ENCODE results near the gene RNPEP.
"Not testable (repeated sequence)": the region's sequence is repeated elsewhere in the genome, so short reads cannot be mapped to it uniquely, and the experiment has no call there.

RNPEP gene

DNA sequence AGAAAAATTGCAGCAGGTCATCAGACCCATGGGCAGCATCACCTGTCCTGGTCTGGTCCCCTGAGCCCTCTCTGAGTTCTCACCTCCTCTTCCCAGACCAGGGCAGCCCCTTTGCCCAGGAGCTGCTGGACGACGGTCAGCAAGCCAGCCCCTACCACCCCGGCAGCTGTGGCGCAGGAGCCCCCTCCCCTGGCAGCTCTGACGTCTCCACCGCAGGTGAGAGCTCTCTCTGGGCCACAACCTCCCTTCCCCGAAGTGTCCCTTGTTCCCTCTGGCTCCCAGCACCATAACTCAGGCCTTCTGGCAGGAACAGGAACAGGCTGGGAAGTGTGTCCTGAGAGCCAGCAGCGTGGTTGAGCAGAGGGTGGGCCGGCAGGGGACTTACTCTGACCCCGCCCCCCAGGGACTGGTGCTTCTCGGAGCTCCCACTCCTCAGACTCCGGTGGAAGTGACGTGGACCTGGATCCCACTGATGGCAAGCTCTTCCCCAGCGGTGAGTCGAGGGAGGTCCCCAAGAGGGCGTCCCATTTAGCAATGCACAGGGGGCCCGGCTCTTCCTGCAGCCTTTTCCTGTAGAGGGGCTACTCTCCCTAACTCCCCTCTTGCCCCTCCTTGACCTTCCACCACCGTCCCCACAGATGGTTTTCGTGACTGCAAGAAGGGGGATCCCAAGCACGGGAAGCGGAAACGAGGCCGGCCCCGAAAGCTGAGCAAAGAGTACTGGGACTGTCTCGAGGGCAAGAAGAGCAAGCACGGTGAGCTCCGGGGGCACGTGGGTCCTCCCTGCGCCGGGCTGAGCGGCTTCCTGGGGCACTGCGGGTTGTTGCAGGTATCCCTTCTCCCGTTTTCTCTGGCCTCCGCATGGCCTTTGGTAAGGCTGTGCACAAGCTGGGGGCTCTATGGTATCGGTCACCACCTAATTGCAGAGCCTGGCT lies 30.4 kb downstream of the RNPEP start:
- no peak for DNase-seq

DNA sequence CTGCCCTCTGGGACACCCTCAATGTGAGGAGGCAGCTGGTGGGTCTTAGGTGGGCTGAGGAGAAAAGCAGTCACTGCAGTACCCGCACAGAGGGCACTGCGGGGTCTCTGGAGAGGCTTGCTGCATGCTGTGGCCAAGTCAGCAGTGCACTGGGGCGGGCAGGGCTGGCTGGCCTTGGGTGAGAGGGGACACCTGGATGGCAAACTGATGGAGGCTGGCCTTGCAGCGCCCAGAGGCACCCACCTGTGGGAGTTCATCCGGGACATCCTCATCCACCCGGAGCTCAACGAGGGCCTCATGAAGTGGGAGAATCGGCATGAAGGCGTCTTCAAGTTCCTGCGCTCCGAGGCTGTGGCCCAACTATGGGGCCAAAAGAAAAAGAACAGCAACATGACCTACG lies 31.2 kb downstream of the RNPEP start:
- DNase-seq: no peak

DNA sequence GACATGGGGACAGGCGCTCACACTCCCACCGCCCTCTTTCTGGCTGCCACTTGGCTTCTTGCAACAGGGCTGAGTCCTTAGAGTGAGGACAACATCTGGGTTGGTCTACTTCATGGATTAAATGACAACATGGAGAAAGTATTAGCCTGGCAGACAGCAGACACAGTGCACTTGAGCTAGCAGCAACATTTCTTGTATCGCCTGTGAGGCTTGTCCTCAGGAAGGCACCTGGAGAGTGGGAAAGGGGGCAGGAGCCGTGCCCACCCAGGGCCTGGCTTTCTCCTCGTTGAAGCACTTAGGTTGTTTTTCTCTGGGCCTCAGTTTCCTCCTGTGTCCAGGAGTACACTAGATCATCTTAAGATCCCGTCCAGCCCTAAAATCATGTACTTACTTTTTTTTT lies 31.6 kb downstream of the RNPEP start:
- no peak for DNase-seq

DNA sequence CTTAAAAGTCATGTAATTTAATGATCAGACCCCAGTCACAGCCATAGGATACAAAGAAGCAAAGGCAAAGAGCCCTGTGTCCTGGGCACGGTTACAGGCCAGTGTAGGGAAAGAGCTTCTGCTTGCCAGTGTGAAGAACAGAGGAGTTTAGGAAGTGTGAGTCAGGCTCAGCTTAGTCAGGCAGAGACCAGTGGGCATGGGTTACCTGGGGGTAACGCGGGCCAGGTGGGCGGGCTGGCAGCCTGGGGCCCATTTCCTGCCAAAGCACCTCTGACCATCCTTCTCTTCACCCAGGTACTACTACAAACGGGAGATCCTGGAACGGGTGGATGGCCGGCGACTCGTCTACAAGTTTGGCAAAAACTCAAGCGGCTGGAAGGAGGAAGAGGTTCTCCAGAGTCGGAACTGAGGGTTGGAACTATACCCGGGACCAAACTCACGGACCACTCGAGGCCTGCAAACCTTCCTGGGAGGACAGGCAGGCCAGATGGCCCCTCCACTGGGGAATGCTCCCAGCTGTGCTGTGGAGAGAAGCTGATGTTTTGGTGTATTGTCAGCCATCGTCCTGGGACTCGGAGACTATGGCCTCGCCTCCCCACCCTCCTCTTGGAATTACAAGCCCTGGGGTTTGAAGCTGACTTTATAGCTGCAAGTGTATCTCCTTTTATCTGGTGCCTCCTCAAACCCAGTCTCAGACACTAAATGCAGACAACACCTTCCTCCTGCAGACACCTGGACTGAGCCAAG lies 32.6 kb downstream of the RNPEP start:
- DNase-seq: no peak

DNA sequence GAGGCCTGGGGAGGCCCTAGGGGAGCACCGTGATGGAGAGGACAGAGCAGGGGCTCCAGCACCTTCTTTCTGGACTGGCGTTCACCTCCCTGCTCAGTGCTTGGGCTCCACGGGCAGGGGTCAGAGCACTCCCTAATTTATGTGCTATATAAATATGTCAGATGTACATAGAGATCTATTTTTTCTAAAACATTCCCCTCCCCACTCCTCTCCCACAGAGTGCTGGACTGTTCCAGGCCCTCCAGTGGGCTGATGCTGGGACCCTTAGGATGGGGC lies 33.2 kb downstream of the RNPEP start:
- no peak for DNase-seq

DNA sequence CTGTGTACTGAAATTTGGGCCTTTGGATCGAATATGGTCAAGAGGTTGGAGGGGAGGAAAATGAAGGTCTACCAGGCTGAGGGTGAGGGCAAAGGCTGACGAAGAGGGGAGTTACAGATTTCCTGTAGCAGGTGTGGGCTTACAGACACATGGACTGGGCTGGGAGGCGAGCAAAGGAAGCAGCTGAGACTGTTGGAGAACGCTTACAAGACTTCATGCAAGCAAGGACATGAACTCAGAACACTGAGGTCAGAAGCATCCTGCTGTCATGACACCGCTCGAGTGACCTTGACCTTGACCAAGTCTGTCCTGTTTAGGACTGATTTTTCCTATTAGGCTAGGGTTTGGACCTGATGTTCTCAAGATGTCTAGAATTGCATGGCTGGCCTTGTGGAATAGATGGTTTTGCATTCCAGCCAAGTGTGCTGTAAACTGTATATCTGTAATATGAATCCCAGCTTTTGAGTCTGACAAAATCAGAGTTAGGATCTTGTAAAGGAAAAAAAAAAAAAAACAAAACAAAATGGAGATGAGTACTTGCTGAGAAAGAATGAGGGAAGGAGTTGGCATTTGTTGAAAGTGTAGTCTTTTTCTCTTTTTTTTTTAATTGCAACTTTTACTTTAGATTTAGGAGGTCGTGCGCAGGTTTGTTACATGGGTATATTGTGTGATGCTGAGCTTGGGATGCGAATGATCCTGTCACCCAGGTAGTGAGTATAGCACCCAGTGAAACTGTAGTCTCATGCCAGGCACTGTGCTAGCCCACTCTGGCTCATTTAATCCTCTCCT lies 33.8 kb downstream of the RNPEP start:
- DNase-seq: no peak

DNA sequence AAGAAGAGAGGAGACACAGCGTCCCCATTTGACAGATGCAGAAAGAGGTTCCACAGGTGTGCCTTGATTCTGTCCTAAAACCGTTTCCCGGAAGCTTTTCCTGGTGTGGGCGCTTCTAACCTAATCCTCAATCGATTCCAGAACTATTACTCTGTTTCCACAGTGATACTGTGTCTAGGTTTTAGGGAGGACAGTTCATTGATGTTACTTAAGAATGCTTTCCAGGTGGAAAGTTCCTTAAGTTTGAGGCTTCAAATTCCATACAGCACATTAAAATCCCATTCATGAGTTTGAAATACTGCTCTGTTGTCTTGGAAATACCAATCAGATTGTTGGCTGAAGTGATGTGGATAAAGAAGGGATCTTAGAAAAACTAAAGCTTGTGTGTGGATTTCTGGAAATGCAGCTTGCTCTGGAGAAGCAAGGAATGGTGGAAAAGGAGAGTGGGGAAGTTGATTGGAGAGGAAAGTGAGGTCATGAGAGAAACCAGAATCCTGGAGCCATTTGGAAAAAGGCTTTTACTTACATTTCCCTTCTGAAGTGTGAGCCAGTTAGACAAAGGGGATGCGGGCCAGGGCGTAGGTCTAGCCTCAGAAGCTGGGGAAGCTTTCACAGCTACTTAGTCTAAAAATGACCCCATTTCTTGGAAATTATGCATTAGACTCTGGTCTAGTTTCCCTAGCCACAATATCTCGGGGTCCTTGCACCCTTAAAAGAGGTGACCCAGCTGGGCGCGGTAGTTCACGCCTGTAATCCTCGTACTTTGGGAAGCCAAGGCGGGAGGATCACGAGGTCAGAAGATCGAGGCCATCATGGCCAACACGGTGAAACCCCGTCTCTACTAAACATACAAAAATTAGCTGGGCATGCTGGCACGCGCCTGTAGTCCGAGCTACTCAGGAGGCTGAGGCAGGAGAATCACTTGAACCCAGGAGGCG lies 34.6 kb downstream of the RNPEP start:
- no peak for DNase-seq

DNA sequence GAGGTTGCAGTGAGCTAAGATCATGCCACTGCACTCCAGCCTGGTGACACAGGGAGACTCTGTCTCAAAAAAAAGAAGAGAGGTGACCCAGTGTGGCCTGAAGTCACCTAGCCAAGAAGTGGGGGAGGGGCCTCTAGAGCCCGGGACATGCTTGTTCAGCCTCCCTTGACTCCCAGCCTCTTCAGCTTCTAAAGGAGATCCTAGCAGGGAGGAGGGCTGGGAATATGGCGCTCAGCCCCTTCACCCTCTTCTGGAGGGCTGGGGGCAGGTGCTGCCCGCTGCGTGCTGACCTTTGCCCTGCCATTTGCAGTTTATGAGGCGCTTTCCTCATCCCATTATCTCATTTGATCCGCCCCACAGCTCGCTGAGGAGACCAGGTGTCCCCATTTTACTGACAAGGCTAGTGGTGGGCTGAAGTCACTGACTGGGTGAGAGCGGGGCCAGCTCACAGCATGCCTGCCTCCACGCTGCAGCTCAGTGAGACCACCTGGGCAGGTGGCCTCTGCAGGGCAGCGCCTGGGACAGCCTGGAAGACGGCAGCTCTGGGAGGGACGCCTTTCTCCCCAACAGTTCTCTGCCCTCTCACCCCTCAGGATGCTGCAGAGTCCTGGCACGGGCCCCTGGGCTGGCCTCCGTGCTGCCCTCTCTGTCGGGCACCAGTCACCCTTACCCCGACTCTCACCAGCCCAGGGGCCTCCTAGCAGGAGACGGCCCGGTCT lies 35.5 kb downstream of the RNPEP start:
- DNase-seq: no peak

DNA sequence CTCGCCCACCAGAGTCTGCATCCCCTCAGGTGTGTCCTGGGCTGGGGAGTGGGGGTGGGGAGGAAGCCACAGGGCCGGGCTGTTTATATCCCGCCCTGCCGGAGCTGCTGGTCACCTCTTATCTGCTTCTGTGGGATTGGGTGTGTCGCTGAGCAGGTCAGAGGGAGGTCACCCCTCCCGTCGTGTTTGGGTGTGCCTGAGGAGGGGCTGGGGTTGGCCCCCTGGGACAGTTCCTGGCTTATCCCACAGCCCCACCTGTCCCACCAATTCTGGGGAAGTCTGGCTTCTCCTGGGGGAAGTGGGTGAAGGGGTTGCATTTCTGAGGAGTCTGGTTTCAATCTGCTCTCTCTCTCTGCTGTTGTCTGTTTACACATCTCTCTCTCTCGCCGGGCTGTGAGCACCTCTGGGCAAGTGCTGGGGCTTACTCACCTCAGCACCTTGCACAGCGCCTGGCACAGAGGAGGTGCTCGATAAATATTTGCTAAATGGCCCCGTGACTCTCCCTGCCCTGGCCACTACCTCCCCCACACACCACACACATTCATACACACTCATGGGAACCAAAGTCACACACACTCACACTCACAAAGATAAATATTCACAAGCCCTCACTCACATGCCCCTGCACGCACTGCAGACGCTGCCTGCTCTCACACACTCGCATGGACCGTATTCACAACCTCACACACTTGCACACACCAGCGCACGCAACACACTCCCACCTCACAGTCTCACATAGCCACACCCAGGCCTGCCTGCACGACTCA lies 36.2 kb downstream of the RNPEP start:
- DNase-seq: no peak

DNA sequence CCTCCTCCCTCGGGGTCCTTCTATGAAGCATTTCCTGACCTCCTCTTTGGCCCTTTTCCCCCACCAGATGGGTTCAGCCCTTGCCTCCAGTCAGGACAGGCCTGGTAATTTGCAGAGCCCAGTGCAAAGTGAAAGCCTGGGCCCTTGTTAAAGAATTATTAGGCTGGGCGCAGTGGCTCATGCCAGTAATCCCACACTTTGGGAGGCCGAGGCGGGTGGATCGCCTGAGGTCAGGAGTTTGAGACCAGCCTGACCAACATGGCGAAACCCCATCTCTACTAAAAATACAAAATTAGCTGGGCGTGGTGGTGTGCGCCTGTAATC lies 36.7 kb downstream of the RNPEP start:
- DNase-seq: not testable (repeated sequence)

DNA sequence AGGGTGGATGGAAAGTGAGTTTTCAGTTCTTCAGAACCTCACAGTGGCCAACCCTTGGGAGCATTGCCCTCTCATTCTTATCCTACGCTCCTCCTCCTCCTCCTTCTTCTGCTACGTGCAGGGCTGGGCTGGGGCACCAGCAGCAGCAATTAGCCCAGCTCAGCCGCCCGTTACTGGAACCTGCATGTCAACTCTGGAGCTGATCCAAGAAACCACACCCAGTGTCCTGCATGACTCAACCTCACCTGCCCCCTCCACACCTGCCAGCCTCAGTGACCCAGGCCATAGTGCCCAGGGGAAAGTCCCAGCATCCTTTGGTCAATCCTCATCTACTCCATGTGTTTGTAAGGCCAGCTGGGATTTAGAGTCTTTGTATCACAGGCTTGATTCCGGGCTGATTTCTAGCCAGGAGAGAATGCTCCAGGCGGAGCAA lies 40.6 kb downstream of the RNPEP start:
- DNase-seq: no peak

DNA sequence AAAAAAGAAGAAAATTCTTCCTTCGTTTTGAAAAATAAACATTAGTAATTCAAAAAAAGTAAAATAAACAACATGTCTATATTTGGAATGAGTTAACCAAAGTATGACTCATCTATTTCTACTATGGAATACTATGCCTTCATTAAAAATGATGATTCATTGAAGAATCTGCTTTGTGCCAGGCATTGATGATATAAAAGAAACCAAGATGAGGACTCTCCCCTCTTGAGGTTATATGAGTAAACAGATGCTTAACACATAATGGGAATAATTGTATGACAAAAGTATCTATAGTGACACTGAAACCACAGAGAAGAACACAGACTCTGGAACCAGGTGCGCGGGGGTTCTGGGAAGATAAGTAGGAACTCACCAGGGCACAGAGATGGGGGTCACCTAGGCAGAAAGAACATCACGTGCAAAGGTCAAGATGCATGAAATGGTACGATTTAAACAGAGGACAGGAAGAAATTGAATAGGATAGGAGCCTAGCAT lies 46.8 kb downstream of the RNPEP start:
- DNase-seq: no peak

DNA sequence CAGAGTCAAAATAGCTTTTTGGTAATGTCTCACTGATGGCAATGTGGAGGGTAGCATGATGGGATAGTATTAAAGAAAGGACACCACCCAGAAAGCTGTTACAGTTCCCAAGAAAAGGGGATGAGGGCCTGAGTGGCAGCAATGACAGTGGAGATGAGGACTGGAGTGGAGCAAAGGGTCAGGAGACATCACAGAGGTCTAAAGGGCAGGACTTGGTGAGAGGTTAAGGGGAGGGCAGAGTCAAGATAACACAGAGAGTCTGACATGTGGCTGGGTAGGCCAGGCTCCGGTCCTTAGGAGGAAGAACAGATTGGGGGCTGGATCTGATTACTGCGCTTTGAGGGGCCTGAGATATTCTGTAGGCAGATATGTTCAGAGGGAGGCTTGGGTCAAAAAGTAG lies 47.3 kb downstream of the RNPEP start:
- DNase-seq: no peak

DNA sequence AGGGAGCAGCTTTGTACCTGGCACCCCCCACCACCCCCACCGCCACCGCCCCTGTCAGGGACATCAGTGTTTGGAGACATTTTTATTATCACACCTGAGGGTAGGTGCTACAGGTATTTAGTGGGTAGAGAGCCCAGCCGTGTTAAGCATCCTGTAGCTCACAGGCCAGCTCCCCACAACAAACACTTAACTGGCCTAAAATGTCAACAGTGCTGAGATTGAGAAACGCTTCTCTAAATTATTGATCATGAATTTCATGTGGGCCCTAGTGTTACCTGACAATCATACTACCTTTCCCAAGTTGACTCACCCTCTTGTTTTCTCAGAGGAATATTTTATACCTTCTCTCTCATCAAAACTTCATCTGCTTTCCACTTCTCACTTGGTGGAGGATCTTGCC lies 49.3 kb downstream of the RNPEP start:
- DNase-seq: no peak

DNA sequence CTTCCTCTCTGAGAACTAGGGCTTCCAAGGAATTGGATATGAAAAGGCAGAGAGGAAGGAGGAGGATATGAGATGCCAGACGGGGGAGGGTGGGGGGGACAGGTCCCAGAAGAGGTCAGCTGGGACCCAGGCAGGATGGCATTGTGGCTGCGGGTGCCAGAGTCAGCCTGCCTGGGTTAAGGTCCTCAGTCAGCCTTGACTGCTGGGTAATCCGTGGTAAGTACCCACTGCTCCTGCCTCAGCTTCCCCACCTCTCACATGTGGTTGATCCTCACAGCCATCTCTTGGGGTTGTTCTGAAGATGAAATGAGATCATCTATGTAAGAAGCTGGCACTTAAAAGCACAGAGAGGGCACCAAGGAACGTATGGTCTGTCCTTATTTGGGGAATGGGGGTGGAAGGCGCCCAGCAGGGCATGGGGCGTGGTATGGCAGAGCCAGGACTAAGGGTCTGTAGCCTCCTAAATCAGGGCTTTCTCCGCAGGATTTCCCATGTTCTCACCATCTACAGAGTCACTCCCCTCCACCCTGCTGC lies 51.8 kb downstream of the RNPEP start:
- no peak for DNase-seq

DNA sequence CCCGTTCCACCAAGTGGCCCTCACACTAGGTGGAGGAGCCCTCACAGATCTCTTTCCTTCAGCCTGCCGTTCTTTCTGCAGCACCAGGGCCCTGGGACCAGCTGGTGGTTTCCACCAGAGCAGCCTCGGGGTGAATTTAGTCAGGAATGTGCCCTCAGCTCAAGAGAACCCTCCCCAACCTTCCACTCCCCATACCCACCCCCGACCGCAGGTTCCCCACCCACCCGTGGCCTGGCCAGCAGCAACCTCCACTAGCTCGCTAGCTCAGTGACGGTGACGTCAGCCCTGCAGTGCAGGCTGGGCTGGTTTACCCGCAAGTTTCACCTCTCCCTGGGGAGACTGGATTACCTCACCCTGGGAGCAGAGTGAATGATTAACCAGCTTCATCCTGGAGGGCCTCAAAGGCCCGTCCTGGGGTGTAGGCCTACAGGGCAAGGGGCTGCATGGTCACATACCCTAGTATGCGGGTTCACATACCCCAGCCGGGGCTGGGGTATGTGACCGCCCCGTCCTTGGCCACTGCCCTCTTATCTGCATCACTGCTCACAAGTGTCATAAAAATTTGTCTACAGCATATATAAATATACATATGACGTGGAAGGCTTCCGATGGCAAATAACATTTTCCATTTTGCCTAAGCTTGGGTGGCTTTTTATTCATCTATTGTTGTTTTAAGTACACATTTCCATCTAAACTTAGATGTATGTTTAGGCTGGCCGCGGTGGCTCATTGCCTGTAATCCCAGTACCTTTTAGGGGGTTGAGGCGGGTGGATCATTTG lies 52.4 kb downstream of the RNPEP start:
- DNase-seq: no peak

DNA sequence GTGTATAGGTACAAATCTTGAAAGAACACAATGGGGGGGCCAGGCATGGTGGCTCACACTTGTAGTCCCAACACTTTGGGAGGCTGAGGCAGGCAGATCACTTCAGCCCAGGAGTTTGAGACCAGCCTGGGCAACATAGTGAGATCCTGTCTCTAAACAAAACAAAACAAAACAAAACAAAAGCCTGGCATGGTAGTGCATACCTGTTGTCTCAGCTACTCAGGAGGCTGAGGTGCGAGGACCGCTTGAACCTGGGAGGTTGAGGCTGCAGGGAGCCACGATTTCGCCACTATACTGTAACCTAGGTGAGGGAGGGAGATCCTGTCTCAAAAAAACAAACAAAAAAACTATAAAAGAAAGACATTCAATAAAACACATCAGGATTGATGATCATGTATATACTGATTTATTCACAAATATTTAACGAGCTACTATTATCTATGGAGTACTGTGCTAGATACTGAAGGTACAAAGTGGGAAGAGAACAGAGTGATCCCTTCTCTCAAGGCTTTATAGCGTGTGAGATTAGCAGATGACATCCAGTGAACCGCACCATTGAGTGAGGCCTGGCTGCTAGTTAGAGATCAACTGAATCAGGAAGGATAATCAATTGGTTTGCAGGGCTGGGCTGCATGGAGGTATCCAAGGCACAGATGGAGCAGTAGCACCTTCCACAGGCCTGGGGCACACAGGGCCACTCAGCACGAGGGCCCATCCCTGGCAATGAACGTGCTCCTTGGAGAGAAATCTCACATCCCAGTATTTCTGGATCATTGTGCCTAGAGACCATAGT lies 54.3 kb downstream of the RNPEP start:
- no peak for DNase-seq

DNA sequence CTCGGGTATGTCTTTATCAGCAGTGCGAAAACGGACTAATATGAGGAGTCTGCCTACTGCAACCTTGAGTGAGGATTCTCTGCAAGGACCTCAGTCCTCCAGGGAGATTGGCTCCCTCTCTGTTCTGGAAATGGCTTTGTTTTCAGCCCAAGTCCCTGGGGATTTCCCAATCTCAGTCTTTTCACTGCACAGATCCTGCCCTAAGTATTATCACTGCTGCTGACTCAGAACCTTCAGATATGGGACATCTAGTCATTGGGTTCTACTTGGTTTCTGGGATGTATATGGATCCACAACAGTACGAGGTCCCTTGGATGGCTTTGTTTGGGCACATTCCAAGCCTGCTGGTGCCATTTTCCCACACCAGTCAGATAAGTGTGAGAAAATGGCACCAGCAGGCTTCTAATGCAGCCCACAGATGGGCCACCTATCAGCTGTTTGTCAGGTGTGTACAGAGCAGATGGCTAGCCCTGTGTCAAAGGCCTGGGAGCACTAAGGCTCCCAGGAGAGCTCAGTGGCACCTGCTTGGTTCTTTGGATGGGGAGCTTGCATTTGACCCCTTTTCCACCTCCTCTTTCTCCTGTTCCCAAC lies 55.4 kb downstream of the RNPEP start:
- no peak for DNase-seq

Data from stimulated activated naive CD4-positive, alpha-beta T cell treated with Interleukin-2 at 50 U/mL for 16 hours (primary cell).